Panc1 (cell line): ENCODE data around the gene TOMM70.

Experiments used
- POLR2AphosphoS5 ChIP-seq: IDR thresholded peaks from 2 replicates; pipeline ENCODE4 v1.6.1; 2012; ENCODE audit warnings: mild to moderate bottlenecking, low read depth, low read length, moderate library complexity
- SIN3A ChIP-seq: IDR thresholded peaks from 2 replicates; pipeline ENCODE4 v1.6.1; 2012; ENCODE audit warnings: low read depth, mild to moderate bottlenecking, low read length, moderate library complexity, borderline replicate concordance; ENCODE audit not compliant: insufficient read depth
- TF ChIP-seq, protein P1 (sequence below): fragments of 450-650 bp; IDR thresholded peaks from 2 replicates; pipeline ENCODE4 v1.5.1; 2017; ENCODE audit warnings: mild to moderate bottlenecking

DNA sequence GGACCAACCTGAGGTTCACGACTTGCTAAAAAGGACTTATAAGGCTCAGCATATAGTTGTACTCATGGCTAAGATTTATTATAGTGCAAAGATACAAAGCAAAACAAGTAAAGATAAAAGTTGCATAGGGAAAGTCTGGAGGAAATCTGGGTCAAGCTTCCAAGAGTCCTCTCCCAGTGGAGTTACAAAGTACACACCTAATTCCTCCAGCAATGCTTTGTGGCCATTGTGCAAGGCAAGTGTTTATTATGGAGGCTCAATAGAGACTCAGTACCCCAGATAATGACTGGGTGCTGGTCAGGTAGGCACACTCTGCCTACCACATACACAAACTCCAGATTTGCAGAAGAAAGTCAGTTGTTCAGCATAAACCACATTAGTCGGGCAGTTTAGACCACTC lies 23.4 kb upstream of the TOMM70 start:
- TF ChIP-seq, protein P1, sequence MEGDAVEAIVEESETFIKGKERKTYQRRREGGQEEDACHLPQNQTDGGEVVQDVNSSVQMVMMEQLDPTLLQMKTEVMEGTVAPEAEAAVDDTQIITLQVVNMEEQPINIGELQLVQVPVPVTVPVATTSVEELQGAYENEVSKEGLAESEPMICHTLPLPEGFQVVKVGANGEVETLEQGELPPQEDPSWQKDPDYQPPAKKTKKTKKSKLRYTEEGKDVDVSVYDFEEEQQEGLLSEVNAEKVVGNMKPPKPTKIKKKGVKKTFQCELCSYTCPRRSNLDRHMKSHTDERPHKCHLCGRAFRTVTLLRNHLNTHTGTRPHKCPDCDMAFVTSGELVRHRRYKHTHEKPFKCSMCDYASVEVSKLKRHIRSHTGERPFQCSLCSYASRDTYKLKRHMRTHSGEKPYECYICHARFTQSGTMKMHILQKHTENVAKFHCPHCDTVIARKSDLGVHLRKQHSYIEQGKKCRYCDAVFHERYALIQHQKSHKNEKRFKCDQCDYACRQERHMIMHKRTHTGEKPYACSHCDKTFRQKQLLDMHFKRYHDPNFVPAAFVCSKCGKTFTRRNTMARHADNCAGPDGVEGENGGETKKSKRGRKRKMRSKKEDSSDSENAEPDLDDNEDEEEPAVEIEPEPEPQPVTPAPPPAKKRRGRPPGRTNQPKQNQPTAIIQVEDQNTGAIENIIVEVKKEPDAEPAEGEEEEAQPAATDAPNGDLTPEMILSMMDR = no peak
- TF ChIP-seq POLR2AphosphoS5 (no peak), SIN3A (no peak)
